Psoas muscle (tissue), 8 donors: ENCODE data around the gene IGSF21. TPM values are rescaled to one million over a fixed set of nuclear protein-coding genes. Genes with fewer than 3 reads are reported as not detected.

Experiments
- ATAC-seq, 4 donors: fragments of 200-7000 bp; cut with Tn5 transposase; one replicate each; pipeline ENCODE4 v1.9.1; 2020; ENCODE audit warnings: moderate library complexity in 3 of 4, mild to moderate bottlenecking in 2 of 4
- DNase-seq, 2 donors: peaks; one replicate each; pipeline ENCODE4 v3.0.0-alpha.2; 2020
- H3K27ac ChIP-seq: fragments of 200-600 bp; one replicate; pipeline ENCODE4 v1.8.0; 2022
- H3K27me3 ChIP-seq, 3 donors: fragments of 200-600 bp in 1 of 3; one replicate each; pipeline versions ENCODE4 v1.6.1 to v1.8.0; 2013 to 2022; ENCODE audit warnings: low read length in 2 of 3, mild to moderate bottlenecking in 2 of 3, moderate library complexity in 1 of 3; ENCODE audit not compliant: insufficient read depth in 3 of 3
- H3K36me3 ChIP-seq, 2 donors: fragments of 200-600 bp in 1 of 2; one replicate each; pipeline versions ENCODE4 v1.6.1 to v1.8.0; 2013 to 2022; ENCODE audit warnings: low read depth in 1 of 2, mild to moderate bottlenecking in 1 of 2, moderate library complexity in 1 of 2; ENCODE audit not compliant: insufficient read depth in 1 of 2
- H3K4me1 ChIP-seq: fragments of 200-600 bp; one replicate; pipeline ENCODE4 v1.8.0; 2022
- H3K4me3 ChIP-seq: fragments of 200-600 bp; one replicate; pipeline ENCODE4 v1.8.0; 2022; ENCODE audit warnings: mild to moderate bottlenecking
- H3K9me3 ChIP-seq: fragments of 200-600 bp; one replicate; pipeline ENCODE4 v1.8.0; 2022
- CTCF ChIP-seq: fragments of 200-600 bp; IDR thresholded peaks from one replicate; pipeline ENCODE4 v1.8.0; 2022; ENCODE audit warnings: antibody characterized with exemption
- WGBS, 3 donors: extraction: QIAGEN DNeasy Blood & Tissue Kit; methylation state at CpG; one replicate each; pipeline versions ENCODE4 v1.1.6 to v1.1.7; 2013; 5-methylcytosine and 5-hydroxymethylcytosine counted together
- intact Hi-C, 2 donors: fragments of 100-400 bp; cut with DNase I; formaldehyde crosslinking; loops; one replicate each; pipeline versions ENCODE4 v1.11.0 to v1.14.2; 2022
- polyA plus RNA-seq, 3 donors: library from polyadenylated mRNA; stranded (reverse); fragments of 200-250 nt; gene quantifications; one replicate each; pipeline ENCODE4 v1.2.3, GENCODE V29; 2013
- total RNA-seq, 4 donors: library from RNA; stranded (reverse); fragmentation: NEBNext Ultra II Directional in 2 of 4; extraction: Animal tissue kit (Norgen Biotek cat#: 25700) in 2 of 4; gene quantifications; one replicate each; pipeline versions ENCODE4 v1.2.1 to v1.2.4, GENCODE V29; 2021 to 2023
- donor health status: healthy with polysubstance abuse.
- donor health status: DM: no; HTN: no; CAD: no; lungs with moderate emphysema.
- donor health status: Bipolar disorder and iron deficiency.
- donor health status: healthy.
- donor health status: DM: yes; HTN: yes; CAD: no.
- donor health status: DM: no; HTN: no; CAD: no.
- donor health status: DM: no; HTN: no; CAD: no.
- donor health status: DM: yes; HTN: yes; CAD: no.

Gene IGSF21
- total and polyA plus RNA-seq, 7 donors, result 0.10 to 0.88 (median 0.42) TPM

- ATAC-seq, result no peak
- WGBS, 3 donors, result 58 to 61% (median 59%) methylated on average over 6 of the region's 6 CpGs
These were observed 311.7 kb downstream of the IGSF21 start for GRCh38 chr1:18419113-18419844.

GRCh38 chr1:18419845-18420184 is 312.2 kb downstream of the IGSF21 start:
- H3K27ac ChIP-seq, result no peak overlapping the region
- no peak for TF ChIP-seq CTCF
- no peaks in the 10 kb centered on the region for H3K36me3 ChIP-seq
- no peaks in the 10 kb centered on the region for H3K4me1 ChIP-seq
- 71 to 80% (median 77%) methylated on average over 5 of the region's 5 CpGs for WGBS, 3 donors
- no peak for ATAC-seq
- no peak overlapping the region for H3K4me3 ChIP-seq
- no peak for DNase-seq
- H3K27me3 ChIP-seq, result peaks cover 0 to 3% (median 1%) of the 10 kb centered on the region in 3 donors
- no peaks in the 10 kb centered on the region for H3K9me3 ChIP-seq
- intact Hi-C loops, result no loop called here

More at GRCh38 chr1:18419113-18419844, 311.7 kb downstream of the IGSF21 start:
- Histone ChIP-seq H3K27ac (no peak overlapping the region), H3K4me1 (no peaks in the 10 kb centered on the region), H3K27me3 (peaks cover 0 to 1% (median 0%) of the 10 kb centered on the region in 3 donors), H3K36me3 (no peaks in the 10 kb centered on the region), H3K9me3 (no peaks in the 10 kb centered on the region), H3K4me3 (no peak overlapping the region)
- DNase-seq, result no peak
- TF ChIP-seq CTCF, result no peak
- intact Hi-C loops, result no loop called here

GRCh38 chr1:18422076-18422777 is 314.6 kb downstream of the IGSF21 start:
- ATAC-seq, result no peak
- DNase-seq, result no peak
- Histone ChIP-seq H3K36me3 (no peaks in the 10 kb centered on the region), H3K9me3 (peaks cover 4% of the 10 kb centered on the region), H3K27me3 (peaks cover 0 to 6% (median 3%) of the 10 kb centered on the region in 3 donors), H3K4me1 (no peaks in the 10 kb centered on the region), H3K4me3 (no peak overlapping the region), H3K27ac (no peak overlapping the region)
- intact Hi-C loops, result no loop called here
- WGBS, 3 donors, result 81 to 83% (median 82%) methylated on average over 15 of the region's 15 CpGs
- no peak for TF ChIP-seq CTCF

- TF ChIP-seq CTCF, result no peak
These were observed 315.4 kb downstream of the IGSF21 start for GRCh38 chr1:18422954-18423353.

More at GRCh38 chr1:18422954-18423353, 315.4 kb downstream of the IGSF21 start:
- intact Hi-C loops, result no loop called here
- no peak for DNase-seq
- Histone ChIP-seq H3K36me3 (no peaks in the 10 kb centered on the region), H3K27ac (no peak overlapping the region), H3K27me3 (peaks cover 0 to 6% (median 3%) of the 10 kb centered on the region in 3 donors), H3K4me3 (no peak overlapping the region), H3K4me1 (no peaks in the 10 kb centered on the region), H3K9me3 (peaks cover 10% of the 10 kb centered on the region)
- 80 to 89% (median 83%) methylated on average over 5 of the region's 5 CpGs for WGBS, 3 donors
- no peak for ATAC-seq
